ENCODE measurements around the gene DECR2.
"Not testable (repeated sequence)": the region's sequence is repeated elsewhere in the genome, so short reads cannot be mapped to it uniquely, and the experiment has no call there.

The DECR2 gene

GRCh38 chr16:360698-361336 is 40.9 kb upstream of the DECR2 start:
- no peaks in the 10 kb centered on the region for H3K9me3 ChIP-seq (ENCODE audit: insufficient read depth, low read depth, low read length)
- no peaks in the 10 kb centered on the region for H3K36me3 ChIP-seq (ENCODE audit: insufficient read depth, low read length)
- no peak overlapping the region for H3K27ac ChIP-seq (ENCODE audit: low read depth, low read length)
- no peak overlapping the region for H3K9ac ChIP-seq (ENCODE audit: low read depth, low read length)
- H3K27me3 ChIP-seq (ENCODE audit: insufficient read depth, low read length): no peaks in the 10 kb centered on the region
- no peak overlapping the region for H3K4me3 ChIP-seq (ENCODE audit: low read length)
- WGBS: 95% methylated on average over 47 of the region's 47 CpGs
- H3K4me1 ChIP-seq (ENCODE audit: insufficient read depth, low read length): no peaks in the 10 kb centered on the region

GRCh38 chr16:361341-361871 is 40.3 kb upstream of the DECR2 start:
- Histone ChIP-seq H3K4me1 (ENCODE audit: insufficient read depth, low read length) (no peaks in the 10 kb centered on the region), H3K9me3 (ENCODE audit: insufficient read depth, low read depth, low read length) (no peaks in the 10 kb centered on the region), H3K4me3 (ENCODE audit: low read length) (no peak overlapping the region), H3K36me3 (ENCODE audit: insufficient read depth, low read length) (no peaks in the 10 kb centered on the region), H3K27me3 (ENCODE audit: insufficient read depth, low read length) (no peaks in the 10 kb centered on the region), H3K27ac (ENCODE audit: low read depth, low read length) (no peak overlapping the region), H3K9ac (ENCODE audit: low read depth, low read length) (no peak overlapping the region)
- WGBS: 90% methylated on average over 30 of the region's 30 CpGs

- Histone ChIP-seq H3K4me3 (ENCODE audit: low read length) (no peak overlapping the region), H3K9me3 (ENCODE audit: insufficient read depth, low read depth, low read length) (no peaks in the 10 kb centered on the region), H3K27me3 (ENCODE audit: insufficient read depth, low read length) (no peaks in the 10 kb centered on the region), H3K9ac (ENCODE audit: low read depth, low read length) (no peak overlapping the region), H3K4me1 (ENCODE audit: insufficient read depth, low read length) (no peaks in the 10 kb centered on the region), H3K36me3 (ENCODE audit: insufficient read depth, low read length) (peaks cover 7% of the 10 kb centered on the region), H3K27ac (ENCODE audit: low read depth, low read length) (no peak overlapping the region)
- WGBS: 53% methylated on average over 30 of the region's 30 CpGs
These were observed 39.6 kb upstream of the DECR2 start for GRCh38 chr16:361872-362701.

- H3K4me1 ChIP-seq (ENCODE audit: insufficient read depth, low read length); H3K4me3 ChIP-seq (ENCODE audit: low read length); H3K9me3 ChIP-seq (ENCODE audit: insufficient read depth, low read depth, low read length); H3K27ac ChIP-seq (ENCODE audit: low read depth, low read length); H3K27me3 ChIP-seq (ENCODE audit: insufficient read depth, low read length); H3K9ac ChIP-seq (ENCODE audit: low read depth, low read length): not testable (repeated sequence)
- 83% methylated on average over 23 of the region's 24 CpGs for WGBS
- H3K36me3 ChIP-seq (ENCODE audit: insufficient read depth, low read length): peaks cover 12% of the 10 kb centered on the region
These were observed 39.0 kb upstream of the DECR2 start for GRCh38 chr16:362702-362999.

GRCh38 chr16:363110-363765 is 38.4 kb upstream of the DECR2 start:
- peaks cover 18% of the 10 kb centered on the region for H3K36me3 ChIP-seq (ENCODE audit: insufficient read depth, low read length)
- no peaks in the 10 kb centered on the region for H3K4me1 ChIP-seq (ENCODE audit: insufficient read depth, low read length)
- H3K27me3 ChIP-seq (ENCODE audit: insufficient read depth, low read length): no peaks in the 10 kb centered on the region
- 83% methylated on average over 20 of the region's 20 CpGs for WGBS
- no peak overlapping the region for H3K27ac ChIP-seq (ENCODE audit: low read depth, low read length)
- H3K9ac ChIP-seq (ENCODE audit: low read depth, low read length): no peak overlapping the region
- no peaks in the 10 kb centered on the region for H3K9me3 ChIP-seq (ENCODE audit: insufficient read depth, low read depth, low read length)
- H3K4me3 ChIP-seq (ENCODE audit: low read length): no peak overlapping the region

GRCh38 chr16:363766-364490 is 37.8 kb upstream of the DECR2 start:
- H3K9me3 ChIP-seq (ENCODE audit: insufficient read depth, low read depth, low read length): no peaks in the 10 kb centered on the region
- no peak overlapping the region for H3K27ac ChIP-seq (ENCODE audit: low read depth, low read length)
- WGBS: 73% methylated on average over 17 of the region's 24 CpGs
- peaks cover 25% of the 10 kb centered on the region for H3K36me3 ChIP-seq (ENCODE audit: insufficient read depth, low read length)
- no peak overlapping the region for H3K4me3 ChIP-seq (ENCODE audit: low read length)
- no peaks in the 10 kb centered on the region for H3K4me1 ChIP-seq (ENCODE audit: insufficient read depth, low read length)
- no peaks in the 10 kb centered on the region for H3K27me3 ChIP-seq (ENCODE audit: insufficient read depth, low read length)
- H3K9ac ChIP-seq (ENCODE audit: low read depth, low read length): no peak overlapping the region

- Histone ChIP-seq H3K9ac (ENCODE audit: low read depth, low read length) (no peak overlapping the region), H3K27me3 (ENCODE audit: insufficient read depth, low read length) (no peaks in the 10 kb centered on the region), H3K27ac (ENCODE audit: low read depth, low read length) (no peak overlapping the region), H3K9me3 (ENCODE audit: insufficient read depth, low read depth, low read length) (no peaks in the 10 kb centered on the region), H3K36me3 (ENCODE audit: insufficient read depth, low read length) (peaks cover 27% of the 10 kb centered on the region), H3K4me3 (ENCODE audit: low read length) (no peak overlapping the region), H3K4me1 (ENCODE audit: insufficient read depth, low read length) (no peaks in the 10 kb centered on the region)
- WGBS: 82% methylated on average over 19 of the region's 19 CpGs
These were observed 36.8 kb upstream of the DECR2 start for GRCh38 chr16:364595-365491.

GRCh38 chr16:366476-366875 is 35.2 kb upstream of the DECR2 start:
- WGBS: 88% methylated on average over 10 of the region's 10 CpGs
- Histone ChIP-seq H3K4me1 (ENCODE audit: insufficient read depth, low read length) (peaks cover 6% of the 10 kb centered on the region), H3K9ac (ENCODE audit: low read depth, low read length) (no peak overlapping the region), H3K27me3 (ENCODE audit: insufficient read depth, low read length) (no peaks in the 10 kb centered on the region), H3K4me3 (ENCODE audit: low read length) (no peak overlapping the region), H3K9me3 (ENCODE audit: insufficient read depth, low read depth, low read length) (no peaks in the 10 kb centered on the region), H3K36me3 (ENCODE audit: insufficient read depth, low read length) (peaks cover 28% of the 10 kb centered on the region), H3K27ac (ENCODE audit: low read depth, low read length) (no peak overlapping the region)

- H3K36me3 ChIP-seq (ENCODE audit: insufficient read depth, low read length): peaks cover 37% of the 10 kb centered on the region
- no peak overlapping the region for H3K27ac ChIP-seq (ENCODE audit: low read depth, low read length)
- WGBS: 95% methylated on average over 18 of the region's 18 CpGs
- no peak overlapping the region for H3K4me3 ChIP-seq (ENCODE audit: low read length)
- H3K4me1 ChIP-seq (ENCODE audit: insufficient read depth, low read length): peaks cover 6% of the 10 kb centered on the region
- no peaks in the 10 kb centered on the region for H3K27me3 ChIP-seq (ENCODE audit: insufficient read depth, low read length)
- no peaks in the 10 kb centered on the region for H3K9me3 ChIP-seq (ENCODE audit: insufficient read depth, low read depth, low read length)
- no peak overlapping the region for H3K9ac ChIP-seq (ENCODE audit: low read depth, low read length)
These were observed 34.3 kb upstream of the DECR2 start for GRCh38 chr16:367333-367903.

Data from HUES64 (cell line).